GM23248 (cell line): ENCODE data around the gene SLC13A3. TPM values are rescaled to one million over a fixed set of nuclear protein-coding genes. Genes with fewer than 3 reads are reported as not detected.

Source experiments
- DNase-seq: peaks from one replicate; pipeline ENCODE4 v3.0.0-alpha.2; 2015
- H2AFZ ChIP-seq: fragments of 200-600 bp; sonication (generic); 2 replicates; pipeline ENCODE4 v1.6.1; 2016; ENCODE audit warnings: antibody characterized with exemption
- H3F3A ChIP-seq: fragments of 200-600 bp; sonication (generic); 2 replicates; pipeline ENCODE4 v1.6.1; 2016; ENCODE audit warnings: mild to moderate bottlenecking, antibody characterized with exemption, mixed run types; ENCODE audit not compliant: insufficient read depth
- H3K27ac ChIP-seq: fragments of 200-600 bp; sonication (generic); 2 replicates; pipeline ENCODE4 v1.5.1; 2016; ENCODE audit warnings: mild to moderate bottlenecking
- H3K27me3 ChIP-seq: fragments of 200-600 bp; sonication (generic); replicated peaks from 2 replicates; pipeline ENCODE4 v1.6.1; 2016; ENCODE audit warnings: mild to moderate bottlenecking; ENCODE audit not compliant: insufficient read depth
- H3K36me3 ChIP-seq: fragments of 200-600 bp; sonication (generic); 2 replicates; pipeline ENCODE4 v1.6.1; 2016; ENCODE audit warnings: low read depth, mild to moderate bottlenecking
- H3K4me1 ChIP-seq: fragments of 200-600 bp; sonication (generic); 2 replicates; pipeline ENCODE4 v1.6.1; 2016; ENCODE audit warnings: mild to moderate bottlenecking; ENCODE audit not compliant: insufficient read depth
- H3K4me2 ChIP-seq: fragments of 200-600 bp; sonication (generic); one replicate; pipeline ENCODE4 v1.6.1; 2016; ENCODE audit warnings: mild to moderate bottlenecking; ENCODE audit not compliant: unreplicated experiment
- H3K4me3 ChIP-seq: fragments of 200-600 bp; sonication (generic); 2 replicates; pipeline ENCODE4 v1.5.1; 2016; ENCODE audit warnings: mild to moderate bottlenecking
- H3K79me2 ChIP-seq: fragments of 200-600 bp; sonication (generic); 2 replicates; pipeline ENCODE4 v1.6.1; 2016; ENCODE audit warnings: mild to moderate bottlenecking; ENCODE audit not compliant: insufficient read depth
- H3K9ac ChIP-seq: fragments of 200-600 bp; sonication (generic); 2 replicates; pipeline ENCODE4 v1.6.1; 2016; ENCODE audit warnings: mild to moderate bottlenecking
- H3K9me2 ChIP-seq: fragments of 200-600 bp; sonication (generic); 2 replicates; pipeline ENCODE4 v1.6.1; 2016; ENCODE audit warnings: mixed run types, mild to moderate bottlenecking, moderate library complexity; ENCODE audit not compliant: insufficient read depth
- H3K9me3 ChIP-seq: fragments of 200-600 bp; sonication (generic); one replicate; pipeline ENCODE4 v1.6.1; 2017; ENCODE audit warnings: low read depth
- H4K20me1 ChIP-seq: fragments of 200-600 bp; sonication (generic); 2 replicates; pipeline ENCODE4 v1.6.0; 2016; ENCODE audit not compliant: insufficient read depth
- EZH2 ChIP-seq: fragments of 200-600 bp; sonication (generic); IDR thresholded peaks from 2 replicates; pipeline ENCODE4 v1.6.1; 2018; ENCODE audit warnings: antibody characterized with exemption, mild to moderate bottlenecking; ENCODE audit not compliant: insufficient read depth, poor library complexity, severe bottlenecking
- EZH2phosphoT487 ChIP-seq: fragments of 200-600 bp; sonication (generic); IDR thresholded peaks from 2 replicates; pipeline ENCODE4 v1.6.1; 2018; ENCODE audit warnings: antibody characterized with exemption, moderate library complexity, mild to moderate bottlenecking, low read depth; ENCODE audit not compliant: insufficient read depth
- WGBS, 2 experiments: methylation state at CpG; one replicate each; pipeline ENCODE4 v1.1.6; 2015 to 2017; ENCODE audit warnings: low lambda C conversion rate in 2 of 2, low coverage in 1 of 2; ENCODE audit errors: missing lambda C conversion rate in 2 of 2; 5-methylcytosine and 5-hydroxymethylcytosine counted together
- in situ Hi-C: fragments of 300-500 bp; cut with MboI; formaldehyde crosslinking; loops from 2 replicates; pipeline ENCODE4 v1.15.0; 2020
- polyA plus RNA-seq: library from polyadenylated mRNA; unstranded; fragments of >200 nt; fragmentation: Nextera tagmentation; extraction: Ambion mirVana; gene quantifications from 2 replicates; pipeline ENCODE4 v1.2.1, GENCODE V29; 2016
- total RNA-seq: library from RNA; depleted of rRNA; stranded (reverse); fragments of >200 nt; shearing (Covaris generic); gene quantifications from 2 replicates; pipeline ENCODE4 v1.2.3, GENCODE V29; 2014

The SLC13A3 gene
- total and polyA plus RNA-seq, 2 experiments from 2014 or later = 2.4 to 4.6 TPM

- DNase-seq = peak; percentile 85
- WGBS, 2 experiments = 5 to 8% methylated on average over 23 of the region's 23 CpGs
- H3K36me3 ChIP-seq = peaks cover 14% of the 10 kb centered on the region; the same call in 1 of the 2 replicates
- peak overlapping the region; percentile 94 for H3K9ac ChIP-seq
- peaks cover 29% of the 10 kb centered on the region for H3F3A ChIP-seq
- peak overlapping the region; percentile 95 for H3K27ac ChIP-seq
- H3K4me1 ChIP-seq = peaks cover 16% of the 10 kb centered on the region
- peaks cover 67% of the 10 kb centered on the region for H3K79me2 ChIP-seq
- no peaks in the 10 kb centered on the region for H3K27me3 ChIP-seq
- peak overlapping the region; percentile 90 for H2AFZ ChIP-seq
- no peaks in the 10 kb centered on the region for H3K9me3 ChIP-seq
- peak overlapping the region; percentile 81 for H3K4me3 ChIP-seq
- H4K20me1 ChIP-seq = no peaks in the 10 kb centered on the region
- TF ChIP-seq EZH2 = no peak
- no peak for TF ChIP-seq EZH2phosphoT487
- H3K4me2 ChIP-seq = peak overlapping the region; percentile 95
- H3K9me2 ChIP-seq = no peaks in the 10 kb centered on the region
- in situ Hi-C loops = no loop called here
Observed at GRCh38 chr20:46683939-46684750, 32.9 kb upstream of the SLC13A3 start.

- Histone ChIP-seq H3K36me3 (peaks cover 14% of the 10 kb centered on the region; the same call in 1 of the 2 replicates), H3K4me2 (peak overlapping the region; percentile 95), H3K27me3 (no peaks in the 10 kb centered on the region), H3K79me2 (peaks cover 65% of the 10 kb centered on the region), H2AFZ (peak overlapping the region; percentile 90), H4K20me1 (no peaks in the 10 kb centered on the region), H3K4me3 (peak overlapping the region; percentile 81), H3K9me2 (no peaks in the 10 kb centered on the region), H3K9ac (peak overlapping the region; percentile 94), H3F3A (peaks cover 27% of the 10 kb centered on the region), H3K27ac (peak overlapping the region; percentile 95), H3K4me1 (peaks cover 16% of the 10 kb centered on the region), H3K9me3 (no peaks in the 10 kb centered on the region)
- in situ Hi-C loops = no loop called here
- no peak for DNase-seq
- no peak for TF ChIP-seq EZH2
- TF ChIP-seq EZH2phosphoT487 = no peak
- 8 to 11% methylated on average over 8 of the region's 8 CpGs for WGBS, 2 experiments
Observed at GRCh38 chr20:46683668-46683938, 32.3 kb upstream of the SLC13A3 start.

DNA sequence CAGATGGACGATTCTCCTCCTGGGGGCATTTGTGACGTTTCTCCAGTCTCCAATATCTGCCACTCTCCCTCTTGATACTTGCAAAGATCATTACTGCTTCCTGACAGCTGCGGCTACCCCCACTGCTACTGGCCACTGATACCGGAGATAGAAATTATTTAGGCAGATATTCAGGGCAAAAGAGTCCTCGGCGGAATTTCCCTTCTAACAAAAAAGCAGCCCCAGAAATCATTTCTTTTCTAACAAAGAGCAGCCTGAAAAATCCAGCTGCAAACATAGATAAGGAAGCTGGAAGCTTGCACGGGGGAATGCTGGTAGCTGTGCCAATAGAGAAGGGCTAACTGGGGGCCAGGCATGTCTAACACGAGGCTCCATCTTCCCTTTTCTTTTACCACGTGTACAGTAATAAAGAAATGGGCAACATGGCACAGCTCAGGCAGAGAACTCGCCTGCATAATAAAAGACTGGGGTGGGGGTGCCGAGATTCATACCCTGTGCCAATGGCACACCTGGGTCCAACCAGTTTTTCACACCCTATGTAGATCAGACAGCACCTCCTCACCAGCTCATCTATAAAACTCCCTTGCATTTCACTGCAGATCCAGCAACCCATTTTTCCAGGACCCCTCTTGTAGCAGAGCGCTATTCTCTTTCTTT lies 31.9 kb upstream of the SLC13A3 start:
- H3K4me2 ChIP-seq = peak overlapping the region; percentile 95
- peak overlapping the region; percentile 90; the same call in 1 of the 2 replicates for H2AFZ ChIP-seq
- 56 to 61% methylated on average over 12 of the region's 12 CpGs for WGBS, 2 experiments
- peak overlapping the region; percentile 81 for H3K4me3 ChIP-seq
- H3K4me1 ChIP-seq = peaks cover 16% of the 10 kb centered on the region
- TF ChIP-seq EZH2 (no peak), EZH2phosphoT487 (no peak)
- in situ Hi-C loops = no loop called here
- H3F3A ChIP-seq = peaks cover 23% of the 10 kb centered on the region
- peaks cover 61% of the 10 kb centered on the region for H3K79me2 ChIP-seq
- no peaks in the 10 kb centered on the region for H3K9me3 ChIP-seq
- no peak for DNase-seq
- H4K20me1 ChIP-seq = no peaks in the 10 kb centered on the region
- H3K27me3 ChIP-seq = no peaks in the 10 kb centered on the region
- peak overlapping the region; percentile 95 for H3K27ac ChIP-seq
- peaks cover 14% of the 10 kb centered on the region; the same call in 1 of the 2 replicates for H3K36me3 ChIP-seq
- H3K9ac ChIP-seq = peak overlapping the region; percentile 94
- no peaks in the 10 kb centered on the region for H3K9me2 ChIP-seq

DNA sequence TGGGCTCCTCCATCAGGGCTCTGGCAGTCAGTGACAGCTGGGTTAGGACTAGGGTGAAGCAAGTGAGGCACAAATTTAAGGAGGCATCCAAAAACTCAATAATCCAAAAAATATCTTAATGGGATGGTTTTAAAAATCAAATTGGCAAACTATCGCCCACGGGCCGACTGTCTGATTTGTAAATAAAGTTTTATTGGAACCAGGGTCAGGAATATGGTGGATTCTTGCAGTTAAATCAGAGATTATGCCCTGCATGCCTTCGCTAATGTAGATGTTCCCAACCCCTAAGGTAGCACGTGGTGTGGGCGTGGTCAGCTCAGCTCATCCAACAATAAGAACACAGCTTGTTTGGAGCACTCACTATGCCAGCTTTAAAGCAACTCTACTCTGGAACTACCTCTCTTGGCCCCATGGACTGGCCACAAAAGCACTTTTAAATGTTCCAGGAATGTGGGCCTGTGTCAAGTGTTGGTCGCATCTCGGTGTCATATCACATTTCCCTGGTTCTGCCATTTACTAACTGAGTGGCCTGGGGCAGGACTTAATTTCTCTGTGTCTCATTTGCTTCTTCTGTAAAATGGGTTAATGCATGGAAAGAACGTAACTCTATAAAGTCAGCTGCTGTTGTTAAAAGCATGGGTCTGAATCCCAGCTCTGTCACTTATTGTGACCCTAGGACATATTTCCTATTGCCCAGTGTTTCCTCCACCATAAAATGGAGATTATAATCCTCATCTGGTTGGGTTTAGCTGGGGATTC lies 31.0 kb upstream of the SLC13A3 start:
- H3F3A ChIP-seq = peaks cover 19% of the 10 kb centered on the region
- H3K4me1 ChIP-seq = peaks cover 8% of the 10 kb centered on the region
- H3K36me3 ChIP-seq = peaks cover 14% of the 10 kb centered on the region; the same call in 1 of the 2 replicates
- no peak for TF ChIP-seq EZH2phosphoT487
- peaks cover 52% of the 10 kb centered on the region for H3K79me2 ChIP-seq
- no peaks in the 10 kb centered on the region for H3K27me3 ChIP-seq
- H3K9me2 ChIP-seq = no peaks in the 10 kb centered on the region
- no peak overlapping the region for H3K4me3 ChIP-seq
- H3K4me2 ChIP-seq = no peak overlapping the region
- H3K9ac ChIP-seq = no peak overlapping the region
- in situ Hi-C loops = no loop called here
- 84 to 85% methylated on average over 9 of the region's 9 CpGs for WGBS, 2 experiments
- DNase-seq = no peak
- H3K27ac ChIP-seq = no peak overlapping the region
- H4K20me1 ChIP-seq = no peaks in the 10 kb centered on the region
- no peaks in the 10 kb centered on the region for H3K9me3 ChIP-seq
- no peak overlapping the region for H2AFZ ChIP-seq
